ENCODE measurements around the gene BTLA. TPM values are rescaled to one million over a fixed set of nuclear protein-coding genes. Genes with fewer than 3 reads are reported as not detected.

BTLA gene
- total and polyA plus RNA-seq, 2 of the 13 experiments (the other 11 are each of a cell fraction or from before 2014, with no cell fraction given) = not detected

DNA sequence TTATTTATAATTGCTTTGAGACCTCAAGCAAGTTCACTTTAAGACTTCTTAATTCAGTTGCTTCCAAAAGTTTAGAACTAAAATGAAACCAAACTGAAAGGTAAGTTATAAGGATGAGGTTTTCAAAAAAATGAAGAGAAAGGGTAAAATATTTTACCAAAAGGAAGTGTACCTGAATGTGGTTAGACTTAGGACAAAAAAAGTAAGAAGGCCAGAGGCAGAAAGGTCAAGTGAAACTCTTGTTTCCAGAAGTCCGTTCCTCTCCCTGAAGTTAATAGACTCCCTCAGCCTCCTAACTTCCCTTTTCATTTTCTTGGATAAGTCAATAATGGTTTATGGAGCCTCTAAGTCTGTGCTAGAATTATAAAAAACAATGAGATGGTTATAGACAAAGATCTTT, 16.6 kb downstream of the BTLA start:
- TF ChIP-seq MED1 (CRISPR knock-in tag; IDR thresholded peaks at IDR 0.05) (no peak), SMARCE1 (IDR thresholded peaks at IDR 0.05; ENCODE audit: borderline replicate concordance) (no peak), ATAD3A (CRISPR knock-in tag; IDR thresholded peaks at IDR 0.05) (no peak), ZNF263 (CRISPR knock-in tag; IDR thresholded peaks at IDR 0.05) (no peak), ZNF598 (CRISPR knock-in tag; IDR thresholded peaks at IDR 0.05; ENCODE audit: borderline replicate concordance) (no peak), ZSCAN12 (CRISPR knock-in tag; IDR thresholded peaks at IDR 0.05) (no peak), ZNF577 (CRISPR knock-in tag; IDR thresholded peaks at IDR 0.05; ENCODE audit: borderline replicate concordance, low read depth) (no peak)
- H3K4me1 ChIP-seq (ENCODE audit: insufficient read depth, low read length) = no peaks in the 10 kb centered on the region
- DNase-seq (ENCODE audit: low spot score) = no peak
- no peak overlapping the region for H3K9ac ChIP-seq (ENCODE audit: insufficient read depth, low read depth, low read length)
- in situ Hi-C loops (cut with HindIII; ENCODE audit: extremely low pct_ligation_motif_present, low pct_unique_long_range_greater_than_20kb) = no loop called here
- FAIRE-seq = no peak
- ATAC-seq = no peak
- H3K4me2 ChIP-seq (ENCODE audit: low read depth, low read length) = no peak overlapping the region
- ChIA-PET CTCF (ENCODE audit: low intra/inter-chr PET ratio, low total read pairs) (no interaction called here), POLR2A (no interaction called here)
- 5% methylated on average over 1 of the region's 1 CpG for WGBS (ENCODE audit: low lambda C conversion rate)
- no peaks in the 10 kb centered on the region for H3K36me3 ChIP-seq (replicated peaks in 1 of 2; ENCODE audit: control insufficient read depth in 1 of 2, insufficient read depth in 2 of 2, low read length in 2 of 2)
- no peaks in the 10 kb centered on the region; a peak in 1 of 5 replicates for H3K27me3 ChIP-seq (ENCODE audit: control insufficient read depth in 1 of 2, insufficient read depth in 2 of 2, low read length in 2 of 2)
- BruUV-seq (replicated peaks) = no TSS peak
- H3K79me2 ChIP-seq (ENCODE audit: insufficient read depth, low read length) = no peaks in the 10 kb centered on the region
- no peak overlapping the region for H3K27ac ChIP-seq (ENCODE audit: extremely low read length, insufficient read depth, low read length)
- intact Hi-C loops (cut with micrococcal nuclease; ENCODE audit: unreplicated experiment) = no loop called here
- H2AFZ ChIP-seq (ENCODE audit: low read length) = no peak overlapping the region
- H3K9me3 ChIP-seq (ENCODE audit: low read length) = no peaks in the 10 kb centered on the region
- H3K4me3 ChIP-seq (replicated peaks in 1 of 3; ENCODE audit: insufficient read depth in 1 of 3, low read depth in 2 of 3, low read length in 3 of 3) = no peak overlapping the region
- H4K20me1 ChIP-seq (ENCODE audit: insufficient read depth, low read length) = no peaks in the 10 kb centered on the region

- Histone ChIP-seq H3K4me2 (ENCODE audit: low read depth, low read length) (no peak overlapping the region), H4K20me1 (ENCODE audit: insufficient read depth, low read length) (no peaks in the 10 kb centered on the region), H3K27ac (ENCODE audit: extremely low read length, insufficient read depth, low read length) (no peak overlapping the region), H3K4me3 (replicated peaks in 1 of 3; ENCODE audit: insufficient read depth in 1 of 3, low read depth in 2 of 3, low read length in 3 of 3) (no peak overlapping the region), H3K9ac (ENCODE audit: insufficient read depth, low read depth, low read length) (no peak overlapping the region), H3K4me1 (ENCODE audit: insufficient read depth, low read length) (no peaks in the 10 kb centered on the region), H3K79me2 (ENCODE audit: insufficient read depth, low read length) (no peaks in the 10 kb centered on the region), H3K36me3 (replicated peaks in 1 of 2; ENCODE audit: control insufficient read depth in 1 of 2, insufficient read depth in 2 of 2, low read length in 2 of 2) (no peaks in the 10 kb centered on the region), H3K9me3 (ENCODE audit: low read length) (no peaks in the 10 kb centered on the region), H2AFZ (ENCODE audit: low read length) (no peak overlapping the region), H3K27me3 (ENCODE audit: control insufficient read depth in 1 of 2, insufficient read depth in 2 of 2, low read length in 2 of 2) (no peaks in the 10 kb centered on the region; a peak in 1 of 5 replicates)
- in situ Hi-C loops (cut with HindIII; ENCODE audit: extremely low pct_ligation_motif_present, low pct_unique_long_range_greater_than_20kb) (no loop called here), intact Hi-C loops (cut with micrococcal nuclease; ENCODE audit: unreplicated experiment) (no loop called here)
- no TSS peak for BruUV-seq (replicated peaks)
- DNase-seq (ENCODE audit: low spot score) (no peak), FAIRE-seq (no peak), ATAC-seq (no peak)
- ChIA-PET CTCF (ENCODE audit: low intra/inter-chr PET ratio, low total read pairs) (no interaction called here), POLR2A (no interaction called here)
- TF ChIP-seq ZSCAN25 (CRISPR knock-in tag; IDR thresholded peaks at IDR 0.05) = no peak
- no peak for TF ChIP-seq BHLHE40 (IDR thresholded peaks at IDR 0.05; ENCODE audit: low read length)
- TF ChIP-seq JUN (CRISPR knock-in tag; IDR thresholded peaks at IDR 0.05) = no peak
- no peak for TF ChIP-seq ZNF136 (CRISPR knock-in tag; IDR thresholded peaks at IDR 0.05; ENCODE audit: low read depth)
- no peak for TF ChIP-seq SALL2 (CRISPR knock-in tag; IDR thresholded peaks at IDR 0.05)
- TF ChIP-seq ELF1 (CRISPR knock-in tag; IDR thresholded peaks at IDR 0.05) = no peak
- no peak for TF ChIP-seq BCLAF1 (IDR thresholded peaks at IDR 0.05)
- TF ChIP-seq TARDBP (CRISPR knock-in tag; IDR thresholded peaks at IDR 0.05) = no peak
These were observed 18.0 kb downstream of the BTLA start for GRCh38 chr3:112481302-112481721.

All from HepG2 (cell line).